ENCODE measurements around the gene INHBA. TPM values are rescaled to one million over a fixed set of nuclear protein-coding genes. Genes with fewer than 3 reads are reported as not detected.

Gene INHBA
- total and polyA plus RNA-seq, 5 experiments from 2014 or later, result not detected

- Mint-ChIP-seq H3K4me3 (no peak overlapping the region), H3K36me3 (no peaks in the 10 kb centered on the region), H3K27me3 (peaks cover 0 to 9% (median 0%) of the 10 kb centered on the region in 5 donors), H3K9me3 (no peaks in the 10 kb centered on the region), H3K4me1 (no peaks in the 10 kb centered on the region), H3K27ac (no peak overlapping the region)
- DNase-seq (no peak), ATAC-seq (no peak)
- POLR2A ChIA-PET, result no interaction called here
Observed at GRCh38 chr7:41656366-41656765, 46.5 kb downstream of the INHBA start.

- DNase-seq (no peak), ATAC-seq (no peak)
- no peaks in the 10 kb centered on the region for H3K4me1 Mint-ChIP-seq
- POLR2A ChIA-PET, result no interaction called here
- no peaks in the 10 kb centered on the region for H3K9me3 Mint-ChIP-seq
- H3K27ac Mint-ChIP-seq, result no peak overlapping the region
- H3K4me3 Mint-ChIP-seq, result no peak overlapping the region
- H3K27me3 Mint-ChIP-seq, result peaks cover 0 to 9% (median 1%) of the 10 kb centered on the region in 5 donors
- no peaks in the 10 kb centered on the region for H3K36me3 Mint-ChIP-seq
Observed at GRCh38 chr7:41655426-41655825, 47.5 kb downstream of the INHBA start.

GRCh38 chr7:41652267-41652666 is 50.6 kb downstream of the INHBA start:
- Mint-ChIP-seq H3K9me3 (peaks cover 0 to 1% (median 0%) of the 10 kb centered on the region in 9 donors), H3K4me3 (no peak overlapping the region), H3K4me1 (no peaks in the 10 kb centered on the region), H3K27ac (no peak overlapping the region), H3K27me3 (peaks cover 0 to 9% (median 2%) of the 10 kb centered on the region in 5 donors), H3K36me3 (no peaks in the 10 kb centered on the region)
- POLR2A ChIA-PET, result no interaction called here
- DNase-seq (no peak), ATAC-seq (no peak)

- DNase-seq (no peak), ATAC-seq (no peak)
- H3K9me3 Mint-ChIP-seq, result peaks cover 0 to 1% (median 0%) of the 10 kb centered on the region in 9 donors
- H3K36me3 Mint-ChIP-seq, result no peaks in the 10 kb centered on the region
- no peak overlapping the region for H3K4me3 Mint-ChIP-seq
- H3K4me1 Mint-ChIP-seq, result no peaks in the 10 kb centered on the region
- POLR2A ChIA-PET, result no interaction called here
- H3K27ac Mint-ChIP-seq, result no peak overlapping the region
- H3K27me3 Mint-ChIP-seq, result peaks cover 0 to 9% (median 1%) of the 10 kb centered on the region in 5 donors
Observed at GRCh38 chr7:41648501-41648900, 54.4 kb downstream of the INHBA start.

- DNase-seq (no peak), ATAC-seq (no peak)
- Mint-ChIP-seq H3K27ac (no peak overlapping the region), H3K9me3 (peaks cover 0 to 12% (median 0%) of the 10 kb centered on the region in 9 donors), H3K27me3 (no peaks in the 10 kb centered on the region), H3K36me3 (no peaks in the 10 kb centered on the region), H3K4me3 (no peak overlapping the region), H3K4me1 (no peaks in the 10 kb centered on the region)
- POLR2A ChIA-PET, result no interaction called here
Observed at GRCh38 chr7:41643616-41644015, 59.3 kb downstream of the INHBA start.

GRCh38 chr7:41641665-41642014 is 61.2 kb downstream of the INHBA start:
- Mint-ChIP-seq H3K4me3 (no peak overlapping the region), H3K36me3 (no peaks in the 10 kb centered on the region), H3K4me1 (no peaks in the 10 kb centered on the region), H3K27me3 (no peaks in the 10 kb centered on the region), H3K27ac (no peak overlapping the region), H3K9me3 (peaks cover 0 to 12% (median 0%) of the 10 kb centered on the region in 9 donors)
- ATAC-seq, result no peak
- DNase-seq, result no peak
- POLR2A ChIA-PET, result no interaction called here

- no peak overlapping the region for H3K27ac Mint-ChIP-seq
- no peaks in the 10 kb centered on the region for H3K27me3 Mint-ChIP-seq
- ATAC-seq, result no peak
- POLR2A ChIA-PET, result no interaction called here
- DNase-seq, result no peak
- peaks cover 0 to 12% (median 0%) of the 10 kb centered on the region in 9 donors for H3K9me3 Mint-ChIP-seq
- no peaks in the 10 kb centered on the region for H3K4me1 Mint-ChIP-seq
- H3K4me3 Mint-ChIP-seq, result no peak overlapping the region
- H3K36me3 Mint-ChIP-seq, result no peaks in the 10 kb centered on the region
Observed at GRCh38 chr7:41641011-41641664, 61.8 kb downstream of the INHBA start.

- Mint-ChIP-seq H3K4me1 (no peaks in the 10 kb centered on the region), H3K36me3 (no peaks in the 10 kb centered on the region), H3K27me3 (no peaks in the 10 kb centered on the region), H3K4me3 (no peak overlapping the region), H3K9me3 (peaks cover 0 to 12% (median 0%) of the 10 kb centered on the region in 9 donors), H3K27ac (no peak overlapping the region)
- POLR2A ChIA-PET, result no interaction called here
- DNase-seq, result no peak
- no peak for ATAC-seq
Observed at GRCh38 chr7:41640487-41640886, 62.4 kb downstream of the INHBA start.

GRCh38 chr7:41637049-41637448 is 65.8 kb downstream of the INHBA start:
- Mint-ChIP-seq H3K4me1 (no peaks in the 10 kb centered on the region), H3K36me3 (no peaks in the 10 kb centered on the region), H3K27me3 (no peaks in the 10 kb centered on the region), H3K27ac (no peak overlapping the region), H3K9me3 (peaks cover 0 to 12% (median 0%) of the 10 kb centered on the region in 9 donors), H3K4me3 (no peak overlapping the region)
- DNase-seq, result no peak
- ATAC-seq, result no peak
- POLR2A ChIA-PET, result no interaction called here
